C1 segment of cervical spinal cord (tissue), 14 donors: ENCODE data around the gene OGG1.

Source experiments
- DNase-seq, 14 donors: peaks; one replicate each; lab custom pipeline; 2025; lab: John Stamatoyannopoulos, UW

Gene OGG1

GRCh38 chr3:9749645-9750555 is at the start of gene OGG1:
OGG1 (plus strand) TSS chr3:9749952; CDS start chr3:9750287, 335 bp downstream.
- peak; percentile 76 to 96 (median 93) for DNase-seq

GRCh38 chr3:9700536-9700935 is 49.2 kb upstream of the OGG1 start:
- DNase-seq = no peak

- no peak for DNase-seq
Observed at GRCh38 chr3:9701006-9701405, 48.7 kb upstream of the OGG1 start.

- no peak for DNase-seq
Observed at GRCh38 chr3:9701711-9702110, 48.0 kb upstream of the OGG1 start.

- DNase-seq = no peak
Observed at GRCh38 chr3:9703240-9703639, 46.5 kb upstream of the OGG1 start.

GRCh38 chr3:9703736-9704346 is 45.9 kb upstream of the OGG1 start, which contains the start of gene CPNE9:
CPNE9 (plus strand) TSS chr3:9703833; CDS start chr3:9703997, 164 bp downstream.
- DNase-seq = peak in 1 of 14 donors; percentile 29

- DNase-seq = peak in 1 of 14 donors; percentile 70
Observed at GRCh38 chr3:9704347-9705322, 45.1 kb upstream of the OGG1 start.

GRCh38 chr3:9710174-9710739 is 39.5 kb upstream of the OGG1 start:
- DNase-seq = no peak

GRCh38 chr3:9712415-9712814 is 37.3 kb upstream of the OGG1 start:
- no peak for DNase-seq

GRCh38 chr3:9713142-9713541 is 36.6 kb upstream of the OGG1 start:
- DNase-seq = no peak

- DNase-seq = no peak
Observed at GRCh38 chr3:9715136-9715535, 34.6 kb upstream of the OGG1 start.

- DNase-seq = peak in 8 of 14 donors; percentile 9 to 64 (median 29)
Observed at GRCh38 chr3:9715764-9716437, 33.9 kb upstream of the OGG1 start.

GRCh38 chr3:9716801-9717555 is 32.8 kb upstream of the OGG1 start:
- no peak for DNase-seq

GRCh38 chr3:9717563-9717962 is 32.2 kb upstream of the OGG1 start:
- no peak for DNase-seq

GRCh38 chr3:9718118-9718517 is 31.6 kb upstream of the OGG1 start:
- DNase-seq = no peak

- DNase-seq = no peak
Observed at GRCh38 chr3:9721015-9721699, 28.6 kb upstream of the OGG1 start.

GRCh38 chr3:9721700-9722060 is 28.1 kb upstream of the OGG1 start:
- DNase-seq = no peak

- DNase-seq = no peak
Observed at GRCh38 chr3:9725775-9726515, 23.8 kb upstream of the OGG1 start.
